K562 (cell line): ENCODE results near the gene SMG1. TPM values are rescaled to one million over a fixed set of nuclear protein-coding genes. Genes with fewer than 3 reads are reported as not detected.
A peak's percentile ranks its signal among the peaks of the same experiment; 100 is the strongest.

Experiments used
- ATAC-seq: fragments of 200-7000 bp; cut with Tn5 transposase; 3 replicates; pipeline ENCODE4 v1.9.1; 2020; ENCODE audit warnings: moderate library complexity
- BruUV-seq: library from RNA; stranded (reverse); fragments of 400-500 nt; replicated peaks from 2 replicates; lab custom pipeline; 2021; lab: Mats Ljungman, UMichigan
- CTCF ChIA-PET: fragments of 300-600 bp; formaldehyde crosslinking; extraction: SDS; loops from one replicate; lab custom pipeline; 2021; ENCODE audit warnings: low intra/inter-chr PET ratio; lab: Yijun Ruan, JAX
- POLR2A ChIA-PET: fragments of 300-600, 350-650 bp; sonication (Branson Sonifier 250); formaldehyde crosslinking; extraction: SDS; loops from one replicate; lab custom pipeline; 2021; ENCODE audit warnings: antibody characterized with exemption, inconsistent platforms; lab: Yijun Ruan, JAX
- DNase-seq, 4 experiments: peaks; one replicate each; pipeline versions ENCODE4 v3.0.0 to v3.0.0-alpha.2; 2011 to 2018; ENCODE audit warnings: low spot score in 3 of 4, mixed read lengths in 3 of 4; ENCODE audit errors: extremely low read depth in 1 of 4
- FAIRE-seq: peaks from 2 replicates; lab custom pipeline; 2011; peaks lifted over from hg19 to GRCh38; lab: Jason Lieb, UNC
- H2AFZ ChIP-seq: 2 replicates; pipeline ENCODE4 v1.6.0; 2011; ENCODE audit warnings: low read depth, low read length, control low read depth, inconsistent platforms
- H3K27ac ChIP-seq: fragments of 200-600 bp; 3 replicates; pipeline ENCODE4 v1.8.0; 2011; ENCODE audit warnings: low read depth, mild to moderate bottlenecking, control low read depth, inconsistent platforms, low read length, moderate library complexity, mixed read lengths; ENCODE audit errors: extremely low read depth
- H3K27me3 ChIP-seq, 2 experiments: fragments of 300-600 bp in 1 of 2; 2 replicates in 1 of 2; 3 replicates in 1 of 2; pipeline versions ENCODE4 v1.6.0 to v1.8.0; 2011; ENCODE audit warnings: inconsistent platforms in 2 of 2, low read length in 2 of 2, mild to moderate bottlenecking in 1 of 2, mixed read lengths in 1 of 2, moderate library complexity in 1 of 2; ENCODE audit not compliant: control insufficient read depth in 2 of 2, insufficient read depth in 2 of 2
- H3K36me3 ChIP-seq: fragments of 300-600 bp; 3 replicates; pipeline ENCODE4 v1.8.0; 2011; ENCODE audit warnings: mild to moderate bottlenecking, low read length, inconsistent platforms; ENCODE audit not compliant: control insufficient read depth, insufficient read depth
- H3K4me1 ChIP-seq, 2 experiments: fragments of 200-600 bp in 1 of 2; replicated peaks in 1 of 2; 2 replicates in 1 of 2; 3 replicates in 1 of 2; pipeline versions ENCODE4 v1.5.1 to v1.8.0; 2011; ENCODE audit warnings: inconsistent platforms in 2 of 2, low read length in 2 of 2, mild to moderate bottlenecking in 1 of 2, mixed read lengths in 1 of 2, moderate library complexity in 1 of 2; ENCODE audit not compliant: control insufficient read depth in 2 of 2, insufficient read depth in 2 of 2
- H3K4me2 ChIP-seq: 2 replicates; pipeline ENCODE4 v1.6.1; 2011; ENCODE audit warnings: low read length, control low read depth, inconsistent platforms, mixed read lengths; ENCODE audit not compliant: insufficient read depth
- H3K4me3 ChIP-seq: fragments of 200-600 bp; sonication (generic), shearing (Covaris generic); 2 replicates; pipeline ENCODE4 v1.5.1; 2016; ENCODE audit warnings: control low read depth, inconsistent platforms
- H3K79me2 ChIP-seq: fragments of 200-600 bp; 3 replicates; pipeline ENCODE4 v1.8.0; 2011; ENCODE audit warnings: low read length, inconsistent platforms; ENCODE audit not compliant: control insufficient read depth, insufficient read depth
- H3K9ac ChIP-seq, 2 experiments: 2 replicates each; pipeline versions ENCODE4 v1.6.0 to v1.6.1; 2011; ENCODE audit warnings: low read depth in 2 of 2, low read length in 2 of 2, control low read depth in 1 of 2, inconsistent platforms in 1 of 2, mild to moderate bottlenecking in 1 of 2, mixed read lengths in 1 of 2; ENCODE audit not compliant: insufficient read depth in 1 of 2
- H3K9me1 ChIP-seq: one replicate; pipeline ENCODE4 v1.6.0; 2011; ENCODE audit warnings: inconsistent platforms, mild to moderate bottlenecking, low read length, moderate library complexity; ENCODE audit not compliant: control insufficient read depth, insufficient read depth
- H3K9me3 ChIP-seq: replicated peaks from 2 replicates; pipeline ENCODE4 v1.5.1; 2011; ENCODE audit warnings: low read depth, low read length, inconsistent platforms; ENCODE audit not compliant: control insufficient read depth, insufficient read depth
- H4K20me1 ChIP-seq: replicated peaks from 2 replicates; pipeline ENCODE4 v1.6.1; 2011; ENCODE audit warnings: low read length, inconsistent platforms, mixed read lengths; ENCODE audit not compliant: control insufficient read depth, insufficient read depth
- ADNP ChIP-seq: fragments of 200-800 bp; sonication (Bioruptor generic); IDR thresholded peaks from 2 replicates; pipeline ENCODE4 v1.6.1; 2016; ENCODE audit warnings: missing genetic modification characterization, missing compliant biosample characterization
- CXXC5 ChIP-seq: fragments of 250-450 bp; sonication (Bioruptor Pico); IDR thresholded peaks from 2 replicates; pipeline ENCODE4 v1.8.0; 2022; ENCODE audit warnings: inconsistent platforms, mild to moderate bottlenecking, moderate library complexity
- HNRNPUL1 ChIP-seq: fragments of 200-400 bp; formaldehyde crosslinking; IDR thresholded peaks from 2 replicates; pipeline ENCODE4 v1.6.1; 2017; ENCODE audit warnings: low read length
- LEF1 ChIP-seq: fragments of 450-650 bp; IDR thresholded peaks from 2 replicates; pipeline ENCODE4 v1.6.1; 2016; ENCODE audit warnings: mild to moderate bottlenecking
- NFIX ChIP-seq: fragments of 250-450 bp; sonication (Bioruptor Pico); IDR thresholded peaks from 2 replicates; pipeline ENCODE4 v1.4.0; 2020; ENCODE audit warnings: low read depth, mild to moderate bottlenecking, moderate library complexity
- NRF1 ChIP-seq, 2 experiments: fragments of 450-650 bp; IDR thresholded peaks in 1 of 2; conservative IDR thresholded peaks in 1 of 2; 2 replicates each; pipeline ENCODE4 v1.6.1; 2014; ENCODE audit warnings: mild to moderate bottlenecking in 2 of 2
- RFX1 ChIP-seq: fragments of 450-650 bp; IDR thresholded peaks from 2 replicates; pipeline ENCODE4 v1.6.1; 2016; ENCODE audit warnings: mild to moderate bottlenecking, moderate library complexity
- SMARCA4 ChIP-seq: fragments of 450-650 bp; IDR thresholded peaks from 2 replicates; pipeline ENCODE4 v1.6.1; 2016
- SRSF9 ChIP-seq: fragments of 200-400 bp; formaldehyde crosslinking; IDR thresholded peaks from 2 replicates; pipeline ENCODE4 v1.6.1; 2017; ENCODE audit warnings: low read depth, low read length, borderline replicate concordance
- TCF7 ChIP-seq: sonication (generic); IDR thresholded peaks from 2 replicates; pipeline ENCODE4 v1.6.1; 2016; ENCODE audit warnings: antibody characterized with exemption, borderline replicate concordance
- THRAP3 ChIP-seq: fragments of 450-650 bp; IDR thresholded peaks from 2 replicates; pipeline ENCODE4 v1.6.1; 2016; ENCODE audit warnings: mild to moderate bottlenecking, inconsistent platforms, borderline replicate concordance
- U2AF2 ChIP-seq: fragments of 200-400 bp; formaldehyde crosslinking; optimal IDR thresholded peaks from 2 replicates; pipeline ENCODE3; 2017; ENCODE audit warnings: low read depth, mild to moderate bottlenecking, low read length
- XRCC4 ChIP-seq: IDR thresholded peaks from one replicate; pipeline ENCODE4 v1.6.1; 2011; ENCODE audit not compliant: insufficient read depth, insufficient read length; ENCODE audit errors: extremely low read depth
- ZC3H4 ChIP-seq: sonication (generic); formaldehyde crosslinking; IDR thresholded peaks from 2 replicates; pipeline ENCODE4 v1.9.0; 2021; ENCODE audit warnings: missing genetic modification reagents, borderline replicate concordance
- ZFX ChIP-seq: sonication (generic); formaldehyde crosslinking; IDR thresholded peaks from 2 replicates; pipeline ENCODE4 v1.8.0; 2022; ENCODE audit warnings: mild to moderate bottlenecking, missing genetic modification reagents, moderate library complexity
- ZNF3 ChIP-seq: fragments of 250-450 bp; sonication (Bioruptor Pico); IDR thresholded peaks from 2 replicates; pipeline ENCODE4 v1.5.0; 2021; ENCODE audit warnings: mild to moderate bottlenecking, moderate library complexity
- ZNF766 ChIP-seq: fragments of 200-800 bp; sonication (Bioruptor generic); conservative IDR thresholded peaks from 2 replicates; pipeline ENCODE4 v1.6.1; 2016; ENCODE audit warnings: missing genetic modification characterization, missing compliant biosample characterization
- WGBS: fragments of 100-300 bp; shearing (Covaris generic); methylation state at CpG from one replicate; pipeline ENCODE4 v1.1.6; 2016; ENCODE audit warnings: low coverage, mixed read lengths; ENCODE audit not compliant: insufficient coverage; ENCODE audit errors: missing lambda C conversion rate; 5-methylcytosine and 5-hydroxymethylcytosine counted together
- in situ Hi-C: fragments of 300-500 bp; cut with MboI; formaldehyde crosslinking; loops from 4 replicates; pipeline ENCODE4 v1.15.0; 2018; ENCODE audit warnings: inconsistent platforms, mixed read lengths
- intact Hi-C: fragments of 100-400 bp; cut with micrococcal nuclease; formaldehyde crosslinking; loops from 2 replicates; pipeline ENCODE4 v1.14.2; 2022
- polyA plus RNA-seq, 8 experiments: library from polyadenylated mRNA; depleted of rRNA in 4 of 8; stranded (reverse) in 5 of 8; unstranded in 3 of 8; fragments of >200 nt; fragmentation: Nextera tagmentation in 2 of 8; fragmentation: Illumina TruSeq in 1 of 8; extraction: Ambion mirVana in 2 of 8; extraction: Trizol in 1 of 8; gene quantifications; 2 replicates each; pipeline versions ENCODE4 v1.2.1 to v1.2.3, GENCODE V29; 2011 to 2014; ENCODE audit warnings: inconsistent platforms in 1 of 8, missing spikeins in 1 of 8
- total RNA-seq, 7 experiments: library from RNA; depleted of rRNA in 6 of 7; stranded (reverse); fragments of >200 nt in 6 of 7; fragmentation: Illumina TruSeq in 2 of 7; extraction: Trizol in 2 of 7; gene quantifications; 2 replicates each; pipeline versions ENCODE4 v1.2.1 to v1.2.3, GENCODE V29; 2011 to 2021; ENCODE audit warnings: low replicate concordance in 1 of 7
- TF ChIP-seq, protein P1 (sequence below): fragments of 250-450 bp; sonication (Bioruptor Pico); IDR thresholded peaks from 2 replicates; pipeline ENCODE4 v1.8.0; 2021; ENCODE audit warnings: borderline replicate concordance, mild to moderate bottlenecking, moderate library complexity; ENCODE audit not compliant: poor library complexity, severe bottlenecking
- TF ChIP-seq, protein P2 (sequence below): fragments of 250-450 bp; sonication (Bioruptor Pico); IDR thresholded peaks from 2 replicates; pipeline ENCODE4 v1.9.0; 2021; ENCODE audit warnings: mild to moderate bottlenecking
- TF ChIP-seq, protein P3 (sequence below): fragments of 250-450 bp; sonication (Bioruptor Pico); IDR thresholded peaks from 2 replicates; pipeline ENCODE4 v1.4.0; 2020; ENCODE audit warnings: mild to moderate bottlenecking, moderate library complexity
- TF ChIP-seq, protein P4 (sequence below): sonication (generic); formaldehyde crosslinking; IDR thresholded peaks from 2 replicates; pipeline ENCODE4 v1.9.0; 2022; ENCODE audit warnings: mild to moderate bottlenecking, missing genetic modification reagents

The SMG1 gene
- total and polyA plus RNA-seq, 9 of the 15 experiments (the other 6 are each of a cell fraction or from before 2014, with no cell fraction given) = 3.4 to 54.8 (median 32.0) TPM

DNA sequence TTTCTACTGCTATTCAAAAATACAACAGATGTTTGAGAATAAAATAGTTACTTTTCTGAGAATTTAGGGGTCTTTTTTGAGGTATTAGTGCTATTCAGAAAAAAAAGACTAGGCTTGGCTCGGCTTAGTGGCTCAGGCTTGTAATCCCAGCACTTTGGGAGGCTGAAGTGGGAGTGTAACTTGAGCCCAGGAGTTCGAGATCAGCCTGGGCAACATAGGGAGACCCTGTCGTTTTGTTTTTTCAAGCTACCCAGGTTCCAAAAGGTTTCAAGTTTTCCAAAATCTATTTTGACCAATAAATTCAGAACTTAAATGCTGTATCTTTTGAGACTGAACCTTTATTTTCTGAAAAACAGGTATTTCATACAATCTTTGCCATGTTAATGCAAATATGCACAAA lies 121.7 kb downstream of the SMG1 start:
- no peak overlapping the region for H3K4me2 ChIP-seq
- POLR2A ChIA-PET = interaction anchor here (0.8 to 10.2 kb wide), 8 partner anchors 9 to 281 kb away, joined by 3 to 342 read pairs (median 3); partner anchors contain the start of gene RPS15A
- H3K27me3 ChIP-seq = no peaks in the 10 kb centered on the region
- H3K9me3 ChIP-seq = no peaks in the 10 kb centered on the region
- DNase-seq = peak in 1 of 4 experiments; percentile 53
- H2AFZ ChIP-seq = 0 out of 2 replicates have a peak overlapping the region, but pooled peaks have one; percentile 18
- ATAC-seq = no peak
- H4K20me1 ChIP-seq = peaks cover 12% of the 10 kb centered on the region; the same call in 1 of the 2 replicates
- no TSS peak for BruUV-seq
- no peak for FAIRE-seq
- H3K79me2 ChIP-seq = peaks cover 34% of the 10 kb centered on the region
- intact Hi-C loops (no loop called here), in situ Hi-C loops (no loop called here)
- H3K27ac ChIP-seq = peak overlapping the region; percentile 67
- WGBS = 11% methylated on average over 3 of the region's 3 CpGs
- H3K4me3 ChIP-seq = no peak overlapping the region
- peaks cover 18 to 19% of the 10 kb centered on the region in 2 experiments; a peak in 4 of 5 replicates for H3K4me1 ChIP-seq
- H3K36me3 ChIP-seq = peaks cover 55% of the 10 kb centered on the region
- CTCF ChIA-PET = interaction anchor here (0.6 kb wide), 1 partner anchor 167 kb away, joined by 3 read pairs; no protein-coding TSS in a partner anchor
- H3K9me1 ChIP-seq = no peaks in the 10 kb centered on the region
- peak overlapping the region in 1 of 2 experiments; percentile 53; a peak in 2 of 4 replicates for H3K9ac ChIP-seq
- TF ChIP-seq ZFX (0 out of 2 replicates have a peak, but pooled peaks have one; percentile 23), ZC3H4 (no peak), RFX1 (no peak), LEF1 (no peak), NRF1 (conservative IDR thresholded peaks at IDR 0.05 in 1 of 2, IDR thresholded peaks at IDR 0.05 in 1 of 2) (0 out of 4 replicates have a peak, but pooled peaks of 1 of the 2 experiments have one; percentile 7), NFIX (CRISPR knock-in tag) (no peak), ZNF3 (CRISPR knock-in tag) (no peak), ZNF766 (CRISPR knock-in tag) (no peak), SMARCA4 (0 out of 2 replicates have a peak, but pooled peaks have one; percentile 3), XRCC4 (no peak), ADNP (tag) (0 out of 2 replicates have a peak, but pooled peaks have one; percentile 32), THRAP3 (no peak), CXXC5 (CRISPR knock-in tag) (no peak), TCF7 (no peak), HNRNPUL1 (no peak), SRSF9 (no peak), U2AF2 (no peak)
- TF ChIP-seq, protein P1, sequence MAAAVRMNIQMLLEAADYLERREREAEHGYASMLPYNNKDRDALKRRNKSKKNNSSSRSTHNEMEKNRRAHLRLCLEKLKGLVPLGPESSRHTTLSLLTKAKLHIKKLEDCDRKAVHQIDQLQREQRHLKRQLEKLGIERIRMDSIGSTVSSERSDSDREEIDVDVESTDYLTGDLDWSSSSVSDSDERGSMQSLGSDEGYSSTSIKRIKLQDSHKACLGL (CRISPR knock-in tag) = no peak
- TF ChIP-seq, protein P2, sequence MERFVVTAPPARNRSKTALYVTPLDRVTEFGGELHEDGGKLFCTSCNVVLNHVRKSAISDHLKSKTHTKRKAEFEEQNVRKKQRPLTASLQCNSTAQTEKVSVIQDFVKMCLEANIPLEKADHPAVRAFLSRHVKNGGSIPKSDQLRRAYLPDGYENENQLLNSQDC (CRISPR knock-in tag) = no peak
- TF ChIP-seq, protein P3, sequence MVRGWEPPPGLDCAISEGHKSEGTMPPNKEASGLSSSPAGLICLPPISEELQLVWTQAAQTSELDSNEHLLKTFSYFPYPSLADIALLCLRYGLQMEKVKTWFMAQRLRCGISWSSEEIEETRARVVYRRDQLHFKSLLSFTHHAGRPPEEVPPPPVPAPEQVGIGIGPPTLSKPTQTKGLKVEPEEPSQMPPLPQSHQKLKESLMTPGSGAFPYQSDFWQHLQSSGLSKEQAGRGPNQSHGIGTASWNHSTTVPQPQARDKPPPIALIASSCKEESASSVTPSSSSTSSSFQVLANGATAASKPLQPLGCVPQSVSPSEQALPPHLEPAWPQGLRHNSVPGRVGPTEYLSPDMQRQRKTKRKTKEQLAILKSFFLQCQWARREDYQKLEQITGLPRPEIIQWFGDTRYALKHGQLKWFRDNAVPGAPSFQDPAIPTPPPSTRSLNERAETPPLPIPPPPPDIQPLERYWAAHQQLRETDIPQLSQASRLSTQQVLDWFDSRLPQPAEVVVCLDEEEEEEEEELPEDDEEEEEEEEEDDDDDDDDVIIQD (CRISPR knock-in tag) = no peak
- TF ChIP-seq, protein P4, sequence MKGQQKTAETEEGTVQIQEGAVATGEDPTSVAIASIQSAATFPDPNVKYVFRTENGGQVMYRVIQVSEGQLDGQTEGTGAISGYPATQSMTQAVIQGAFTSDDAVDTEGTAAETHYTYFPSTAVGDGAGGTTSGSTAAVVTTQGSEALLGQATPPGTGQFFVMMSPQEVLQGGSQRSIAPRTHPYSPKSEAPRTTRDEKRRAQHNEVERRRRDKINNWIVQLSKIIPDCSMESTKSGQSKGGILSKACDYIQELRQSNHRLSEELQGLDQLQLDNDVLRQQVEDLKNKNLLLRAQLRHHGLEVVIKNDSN = no peak
